H9 (cell line): Measurements from ENCODE around the gene CCDC88C. TPM values are rescaled to one million over a fixed set of nuclear protein-coding genes. Genes with fewer than 3 reads are reported as not detected.

Source experiments
- DNase-seq: peaks from one replicate; pipeline ENCODE4 v3.0.0-alpha.2; 2017
- H2AFZ ChIP-seq: one replicate; pipeline ENCODE4 v1.6.1; 2013; ENCODE audit warnings: mild to moderate bottlenecking, low read length, control low read depth, moderate library complexity
- H2AK5ac ChIP-seq: 2 replicates; pipeline ENCODE4 v1.6.1; 2013; ENCODE audit warnings: low read length, control low read depth, mixed read lengths; ENCODE audit not compliant: insufficient read length
- H2BK120ac ChIP-seq: one replicate; pipeline ENCODE4 v1.6.1; 2013; ENCODE audit warnings: low read depth, mild to moderate bottlenecking, low read length, control low read depth, inconsistent platforms; ENCODE audit not compliant: poor library complexity, severe bottlenecking
- H2BK12ac ChIP-seq: 2 replicates; pipeline ENCODE4 v1.6.1; 2013; ENCODE audit warnings: low read length, control low read depth, mixed read lengths, low read depth; ENCODE audit not compliant: insufficient read length
- H2BK15ac ChIP-seq: 2 replicates; pipeline ENCODE4 v1.6.1; 2013; ENCODE audit warnings: low read depth, low read length, control low read depth
- H2BK20ac ChIP-seq: one replicate; pipeline ENCODE4 v1.6.1; 2013; ENCODE audit warnings: low read depth, mild to moderate bottlenecking, low read length, control low read depth, inconsistent platforms; ENCODE audit not compliant: poor library complexity, severe bottlenecking
- H2BK5ac ChIP-seq: 2 replicates; pipeline ENCODE4 v1.6.1; 2013; ENCODE audit warnings: low read length, control low read depth, mixed read lengths; ENCODE audit not compliant: insufficient read length
- H3K14ac ChIP-seq: 2 replicates; pipeline ENCODE4 v1.6.1; 2013; ENCODE audit warnings: low read length, control low read depth; ENCODE audit not compliant: insufficient read depth
- H3K18ac ChIP-seq: 2 replicates; pipeline ENCODE4 v1.6.1; 2013; ENCODE audit warnings: low read depth, mild to moderate bottlenecking, mixed read lengths, low read length, control low read depth; ENCODE audit not compliant: insufficient read length
- H3K23ac ChIP-seq: 2 replicates; pipeline ENCODE4 v1.6.1; 2013; ENCODE audit warnings: low read length, control low read depth, mixed read lengths, low read depth; ENCODE audit not compliant: insufficient read length
- H3K23me2 ChIP-seq: 2 replicates; pipeline ENCODE4 v1.6.1; 2013; ENCODE audit warnings: low read depth, mild to moderate bottlenecking, mixed read lengths, low read length, control low read depth; ENCODE audit not compliant: insufficient read length, poor library complexity, severe bottlenecking
- H3K27ac ChIP-seq: 2 replicates; pipeline ENCODE4 v1.5.1; 2013; ENCODE audit warnings: low read length, control low read depth, mixed read lengths, low read depth; ENCODE audit not compliant: insufficient read length
- H3K27me3 ChIP-seq: 2 replicates; pipeline ENCODE4 v1.6.1; 2013; ENCODE audit warnings: low read length, control low read depth, inconsistent platforms; ENCODE audit not compliant: insufficient read depth
- H3K4ac ChIP-seq: 2 replicates; pipeline ENCODE4 v1.6.1; 2013; ENCODE audit warnings: low read depth, mild to moderate bottlenecking, control low read depth, inconsistent platforms, low read length, moderate library complexity
- H3K4me1 ChIP-seq: 2 replicates; pipeline ENCODE4 v1.6.1; 2013; ENCODE audit warnings: low read length, control low read depth, inconsistent platforms; ENCODE audit not compliant: insufficient read depth
- H3K4me2 ChIP-seq: 2 replicates; pipeline ENCODE4 v1.6.1; 2013; ENCODE audit warnings: low read length, control low read depth, mixed read lengths; ENCODE audit not compliant: insufficient read length, insufficient read depth
- H3K56ac ChIP-seq: 2 replicates; pipeline ENCODE4 v1.6.1; 2013; ENCODE audit warnings: low read depth, mild to moderate bottlenecking, mixed read lengths, low read length, control low read depth; ENCODE audit not compliant: insufficient read length
- H3K79me1 ChIP-seq: 2 replicates; pipeline ENCODE4 v1.6.1; 2013; ENCODE audit warnings: low read depth, mild to moderate bottlenecking, moderate library complexity, low read length, control low read depth, inconsistent platforms; ENCODE audit not compliant: insufficient read depth, poor library complexity, severe bottlenecking
- H3K79me2 ChIP-seq: 2 replicates; pipeline ENCODE4 v1.6.1; 2013; ENCODE audit warnings: low read length, control low read depth, inconsistent platforms; ENCODE audit not compliant: insufficient read depth
- H3K9ac ChIP-seq: 2 replicates; pipeline ENCODE4 v1.6.1; 2013; ENCODE audit warnings: low read length, control low read depth, mixed read lengths; ENCODE audit not compliant: insufficient read length; ENCODE audit errors: extremely low read depth
- H3K9me3 ChIP-seq: one replicate; pipeline ENCODE4 v1.6.1; 2013; ENCODE audit warnings: low read depth, low read length, inconsistent platforms; ENCODE audit not compliant: control insufficient read depth
- H3T11ph ChIP-seq: one replicate; pipeline ENCODE4 v1.6.1; 2013; ENCODE audit warnings: mild to moderate bottlenecking, low read length, control low read depth, inconsistent platforms
- H4K20me1 ChIP-seq: one replicate; pipeline ENCODE4 v1.6.1; 2013; ENCODE audit not compliant: control insufficient read depth, insufficient read length, insufficient read depth
- H4K5ac ChIP-seq: 2 replicates; pipeline ENCODE4 v1.6.1; 2013; ENCODE audit warnings: low read depth, mild to moderate bottlenecking, mixed read lengths, low read length, control low read depth; ENCODE audit not compliant: insufficient read length
- H4K8ac ChIP-seq: replicated peaks from 2 replicates; pipeline ENCODE4 v1.6.1; 2013; ENCODE audit warnings: low read length, control low read depth, mixed read lengths, low read depth; ENCODE audit not compliant: insufficient read length
- H4K91ac ChIP-seq: 2 replicates; pipeline ENCODE4 v1.6.1; 2013; ENCODE audit warnings: low read depth, mild to moderate bottlenecking, moderate library complexity, mixed read lengths, low read length, control low read depth; ENCODE audit not compliant: insufficient read length
- H3K27ac Mint-ChIP-seq, 3 experiments: 2 replicates in 2 of 3; 3 replicates in 1 of 3; pipeline ENCODE4 v1.8.0; 2020 to 2021; ENCODE audit warnings: mixed read lengths in 3 of 3, mild to moderate bottlenecking in 1 of 3, moderate library complexity in 1 of 3
- H3K27me3 Mint-ChIP-seq: 2 replicates; pipeline ENCODE4 v1.8.0; 2021; ENCODE audit warnings: low read depth, mild to moderate bottlenecking, moderate library complexity, mixed read lengths
- H3K36me3 Mint-ChIP-seq, 3 experiments: 2 replicates in 2 of 3; 3 replicates in 1 of 3; pipeline ENCODE4 v1.8.0; 2020 to 2021; ENCODE audit warnings: low read depth in 3 of 3, mixed read lengths in 3 of 3; ENCODE audit not compliant: insufficient read depth in 1 of 3
- H3K4me1 Mint-ChIP-seq, 2 experiments: 2 replicates each; pipeline ENCODE4 v1.8.0; 2020; ENCODE audit warnings: mixed read lengths in 2 of 2
- H3K4me3 Mint-ChIP-seq, 2 experiments: 2 replicates in 1 of 2; 3 replicates in 1 of 2; pipeline ENCODE4 v1.8.0; 2020 to 2021; ENCODE audit warnings: mild to moderate bottlenecking in 2 of 2, mixed read lengths in 2 of 2, moderate library complexity in 1 of 2
- H3K9me3 Mint-ChIP-seq, 2 experiments: 2 replicates in 1 of 2; 3 replicates in 1 of 2; pipeline ENCODE4 v1.8.0; 2020; ENCODE audit warnings: mild to moderate bottlenecking in 2 of 2, mixed read lengths in 2 of 2, moderate library complexity in 1 of 2
- WGBS: extraction: QIAGEN DNeasy Blood & Tissue Kit; methylation state at CpG from one replicate; pipeline ENCODE4 v1.1.7; 2013; ENCODE audit warnings: missing lambda C conversion rate, low lambda C conversion rate, mixed read lengths; ENCODE audit not compliant: insufficient read length; ENCODE audit errors: extremely low coverage; 5-methylcytosine and 5-hydroxymethylcytosine counted together
- total RNA-seq: library from RNA; stranded (reverse); gene quantifications from 2 replicates; pipeline ENCODE4 v1.2.1, GENCODE V29; 2021
- TF ChIP-seq, protein P1 (sequence below): fragments of 200-600 bp; sonication (generic); conservative IDR thresholded peaks from 3 replicates; pipeline ENCODE4 v1.8.0; 2021; ENCODE audit warnings: antibody characterized with exemption, mild to moderate bottlenecking

CCDC88C gene
- total RNA-seq, 1 experiment from 2014 or later, result 52.4 TPM

DNA sequence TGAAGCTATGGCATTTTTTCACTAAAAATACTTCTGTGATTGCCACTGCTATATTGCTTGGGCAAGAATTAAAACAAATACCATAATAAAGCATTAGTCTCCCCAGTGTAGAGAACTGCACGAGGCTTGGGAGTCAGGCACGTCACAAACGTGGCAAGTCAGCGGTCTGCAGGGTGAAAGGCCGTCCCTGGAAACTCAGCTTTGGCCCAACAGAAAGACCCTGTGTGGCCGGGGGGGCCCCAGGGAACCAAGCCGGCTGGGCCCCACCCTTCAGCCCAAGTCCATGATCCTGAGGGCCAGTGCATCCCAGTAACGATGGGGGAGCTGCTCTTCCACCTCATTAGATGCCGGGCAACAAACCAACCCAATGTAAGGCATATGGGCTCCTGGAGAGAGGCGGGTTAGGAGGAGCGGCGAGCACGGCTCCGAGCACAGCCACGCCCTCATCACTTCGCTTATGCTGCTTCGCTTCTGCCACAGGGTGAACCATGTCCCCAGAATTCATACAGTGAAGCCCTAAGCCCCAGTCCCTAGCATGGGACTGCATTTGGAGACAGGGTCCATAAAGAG lies 122.3 kb downstream of the CCDC88C start:
- Mint-ChIP-seq H3K4me1 (no peaks in the 10 kb centered on the region), H3K27me3 (no peaks in the 10 kb centered on the region), H3K27ac (peak overlapping the region in 1 of 3 experiments; percentile 9; a peak in 1 of 7 replicates), H3K9me3 (no peaks in the 10 kb centered on the region), H3K4me3 (no peak overlapping the region), H3K36me3 (peaks cover 37 to 88% (median 55%) of the 10 kb centered on the region in 3 experiments; a peak in 6 of 7 replicates)
- no peak for DNase-seq
- Histone ChIP-seq H2AK5ac (no peak overlapping the region), H4K91ac (no peak overlapping the region), H3K14ac (no peak overlapping the region), H3K18ac (no peak overlapping the region), H3K79me1 (no peaks in the 10 kb centered on the region), H3K4me2 (no peak overlapping the region), H4K20me1 (peaks cover 2% of the 10 kb centered on the region), H2BK12ac (no peak overlapping the region), H3K27me3 (no peaks in the 10 kb centered on the region), H2BK20ac (no peak overlapping the region), H3K9ac (no peak overlapping the region), H3K4me1 (no peaks in the 10 kb centered on the region), H4K8ac (no peak overlapping the region), H2AFZ (no peak overlapping the region), H3K27ac (no peak overlapping the region), H2BK15ac (no peak overlapping the region), H2BK120ac (no peak overlapping the region), H3K4ac (no peak overlapping the region), H4K5ac (no peak overlapping the region), H3K79me2 (no peaks in the 10 kb centered on the region), H3K56ac (no peak overlapping the region), H3K23me2 (no peaks in the 10 kb centered on the region), H3K23ac (no peak overlapping the region), H3T11ph (no peak overlapping the region), H3K9me3 (no peaks in the 10 kb centered on the region), H2BK5ac (no peak overlapping the region)
- WGBS, result no CpG with 5 or more reads among the region's 17 CpGs
- TF ChIP-seq, protein P1, sequence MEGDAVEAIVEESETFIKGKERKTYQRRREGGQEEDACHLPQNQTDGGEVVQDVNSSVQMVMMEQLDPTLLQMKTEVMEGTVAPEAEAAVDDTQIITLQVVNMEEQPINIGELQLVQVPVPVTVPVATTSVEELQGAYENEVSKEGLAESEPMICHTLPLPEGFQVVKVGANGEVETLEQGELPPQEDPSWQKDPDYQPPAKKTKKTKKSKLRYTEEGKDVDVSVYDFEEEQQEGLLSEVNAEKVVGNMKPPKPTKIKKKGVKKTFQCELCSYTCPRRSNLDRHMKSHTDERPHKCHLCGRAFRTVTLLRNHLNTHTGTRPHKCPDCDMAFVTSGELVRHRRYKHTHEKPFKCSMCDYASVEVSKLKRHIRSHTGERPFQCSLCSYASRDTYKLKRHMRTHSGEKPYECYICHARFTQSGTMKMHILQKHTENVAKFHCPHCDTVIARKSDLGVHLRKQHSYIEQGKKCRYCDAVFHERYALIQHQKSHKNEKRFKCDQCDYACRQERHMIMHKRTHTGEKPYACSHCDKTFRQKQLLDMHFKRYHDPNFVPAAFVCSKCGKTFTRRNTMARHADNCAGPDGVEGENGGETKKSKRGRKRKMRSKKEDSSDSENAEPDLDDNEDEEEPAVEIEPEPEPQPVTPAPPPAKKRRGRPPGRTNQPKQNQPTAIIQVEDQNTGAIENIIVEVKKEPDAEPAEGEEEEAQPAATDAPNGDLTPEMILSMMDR, result no peak
